K562 (cell line): Measurements from ENCODE around the gene DND1. TPM values are rescaled to one million over a fixed set of nuclear protein-coding genes. Genes with fewer than 3 reads are reported as not detected.

Experiments used
- ARID1B ChIP-seq: fragments of 450-650 bp; IDR thresholded peaks from 2 replicates; pipeline ENCODE4 v1.6.1; 2016; ENCODE audit warnings: antibody characterized with exemption, mild to moderate bottlenecking, inconsistent platforms
- BCOR ChIP-seq: fragments of 450-650 bp; IDR thresholded peaks from 2 replicates; pipeline ENCODE4 v1.6.1; 2016
- CTCFL ChIP-seq: IDR thresholded peaks from 2 replicates; pipeline ENCODE4 v1.6.1; 2011; ENCODE audit warnings: borderline replicate concordance, low read depth, mild to moderate bottlenecking, moderate library complexity, low read length; ENCODE audit not compliant: insufficient read depth, poor library complexity, severe bottlenecking
- DDX20 ChIP-seq: fragments of 450-650 bp; IDR thresholded peaks from 2 replicates; pipeline ENCODE4 v1.6.1; 2016; ENCODE audit warnings: missing genetic modification characterization, low read depth, mild to moderate bottlenecking, missing compliant biosample characterization, moderate library complexity
- ELF1 ChIP-seq: fragments of 200-800 bp; sonication (Bioruptor generic); IDR thresholded peaks from 2 replicates; pipeline ENCODE4 v1.6.1; 2016; ENCODE audit warnings: missing genetic modification characterization, missing compliant biosample characterization
- HDAC8 ChIP-seq: fragments of 450-650 bp; IDR thresholded peaks from 2 replicates; pipeline ENCODE4 v1.6.1; 2016; ENCODE audit warnings: mild to moderate bottlenecking, missing genetic modification characterization, moderate library complexity, missing compliant biosample characterization
- JUNB ChIP-seq: fragments of 450-650 bp; formaldehyde crosslinking; conservative IDR thresholded peaks from 2 replicates; pipeline ENCODE4 v1.4.0; 2020; ENCODE audit warnings: mild to moderate bottlenecking
- JUND ChIP-seq, 2 experiments: IDR thresholded peaks; 2 replicates in 1 of 2; 3 replicates in 1 of 2; pipeline ENCODE4 v1.6.1; 2011; ENCODE audit warnings: borderline replicate concordance in 2 of 2, low read depth in 2 of 2, low read length in 2 of 2, improper control_type of control experiment in 1 of 2, missing biosample characterization in 1 of 2, missing genetic modification characterization in 1 of 2, missing genetic modification reagents in 1 of 2
- MYC ChIP-seq, 2 experiments: fragments of 250-450 bp in 1 of 2; sonication (Bioruptor Pico) in 1 of 2; IDR thresholded peaks; 2 replicates each; pipeline versions ENCODE4 v1.5.1 to v1.6.1; 2012 to 2021; ENCODE audit warnings: low read depth in 2 of 2, borderline replicate concordance in 1 of 2, improper control_type of control experiment in 1 of 2, low read length in 1 of 2, mild to moderate bottlenecking in 1 of 2, moderate library complexity in 1 of 2
- OTX1 ChIP-seq: fragments of 450-650 bp; formaldehyde crosslinking; IDR thresholded peaks from 2 replicates; pipeline ENCODE4 v1.4.0; 2022; ENCODE audit warnings: mild to moderate bottlenecking
- SMAD4 ChIP-seq: fragments of 250-450 bp; sonication (Bioruptor Pico); conservative IDR thresholded peaks from 2 replicates; pipeline ENCODE4 v1.8.0; 2021; ENCODE audit warnings: inconsistent platforms, mild to moderate bottlenecking, moderate library complexity
- TAF1 ChIP-seq: IDR thresholded peaks from 2 replicates; pipeline ENCODE4 v1.6.1; 2011; ENCODE audit warnings: mild to moderate bottlenecking, low read length, moderate library complexity; ENCODE audit not compliant: insufficient read depth, control insufficient read depth, severe bottlenecking; ENCODE audit errors: extremely low read depth
- TAF15 ChIP-seq: fragments of 200-400 bp; formaldehyde crosslinking; IDR thresholded peaks from 2 replicates; pipeline ENCODE4 v1.6.1; 2017; ENCODE audit warnings: mild to moderate bottlenecking, low read depth, low read length, moderate library complexity
- TOE1 ChIP-seq, 2 experiments: fragments of 450-650 bp in 1 of 2; sonication (generic) in 1 of 2; formaldehyde crosslinking in 1 of 2; IDR thresholded peaks; 2 replicates each; pipeline versions ENCODE4 v1.7.1 to v1.8.0; 2016 to 2022; ENCODE audit warnings: borderline replicate concordance in 2 of 2, mild to moderate bottlenecking in 2 of 2, antibody characterized with exemption in 1 of 2, inconsistent platforms in 1 of 2, low read depth in 1 of 2, missing genetic modification reagents in 1 of 2, moderate library complexity in 1 of 2
- ZBTB12 ChIP-seq: fragments of 250-450 bp; sonication (Bioruptor Pico); IDR thresholded peaks from 2 replicates; pipeline ENCODE4 v1.4.0; 2020
- ZNF197 ChIP-seq: fragments of 200-800 bp; sonication (Bioruptor generic); IDR thresholded peaks from 2 replicates; pipeline ENCODE4 v1.6.1; 2016; ENCODE audit warnings: low read depth, missing genetic modification characterization, missing compliant biosample characterization
- ZNF41 ChIP-seq: fragments of 250-450 bp; sonication (Bioruptor Pico); conservative IDR thresholded peaks from 2 replicates; pipeline ENCODE4 v1.4.0; 2020; ENCODE audit warnings: mild to moderate bottlenecking
- polyA plus RNA-seq, 8 experiments: library from polyadenylated mRNA; depleted of rRNA in 4 of 8; stranded (reverse) in 5 of 8; unstranded in 3 of 8; fragments of >200 nt; fragmentation: Nextera tagmentation in 2 of 8; fragmentation: Illumina TruSeq in 1 of 8; extraction: Ambion mirVana in 2 of 8; extraction: Trizol in 1 of 8; gene quantifications; 2 replicates each; pipeline versions ENCODE4 v1.2.1 to v1.2.3, GENCODE V29; 2011 to 2014; ENCODE audit warnings: inconsistent platforms in 1 of 8, missing spikeins in 1 of 8
- total RNA-seq, 7 experiments: library from RNA; depleted of rRNA in 6 of 7; stranded (reverse); fragments of >200 nt in 6 of 7; fragmentation: Illumina TruSeq in 2 of 7; extraction: Trizol in 2 of 7; gene quantifications; 2 replicates each; pipeline versions ENCODE4 v1.2.1 to v1.2.3, GENCODE V29; 2011 to 2021; ENCODE audit warnings: low replicate concordance in 1 of 7
- TF ChIP-seq, protein P1 (sequence below), 3 experiments: fragments of 200-800 bp in 1 of 3; fragments of 250-450 bp in 1 of 3; fragments of 450-650 bp in 1 of 3; sonication (Bioruptor Pico) in 1 of 3; sonication (Bioruptor generic) in 1 of 3; formaldehyde crosslinking in 1 of 3; IDR thresholded peaks; 2 replicates each; pipeline versions ENCODE4 v1.6.1 to v1.8.0; 2016 to 2022; ENCODE audit warnings: mild to moderate bottlenecking in 2 of 3, missing genetic modification characterization in 2 of 3, missing compliant biosample characterization in 1 of 3, moderate library complexity in 1 of 3

Gene DND1
- total and polyA plus RNA-seq, 9 of the 15 experiments (the other 6 are each of a cell fraction or from before 2014, with no cell fraction given) = 0.37 to 2.0 (median 0.90) TPM; not detected in 3

GRCh38 chr5:140710899-140711552 lies 37.6 kb upstream of the DND1 start (continued):
- TF ChIP-seq, protein P1, sequence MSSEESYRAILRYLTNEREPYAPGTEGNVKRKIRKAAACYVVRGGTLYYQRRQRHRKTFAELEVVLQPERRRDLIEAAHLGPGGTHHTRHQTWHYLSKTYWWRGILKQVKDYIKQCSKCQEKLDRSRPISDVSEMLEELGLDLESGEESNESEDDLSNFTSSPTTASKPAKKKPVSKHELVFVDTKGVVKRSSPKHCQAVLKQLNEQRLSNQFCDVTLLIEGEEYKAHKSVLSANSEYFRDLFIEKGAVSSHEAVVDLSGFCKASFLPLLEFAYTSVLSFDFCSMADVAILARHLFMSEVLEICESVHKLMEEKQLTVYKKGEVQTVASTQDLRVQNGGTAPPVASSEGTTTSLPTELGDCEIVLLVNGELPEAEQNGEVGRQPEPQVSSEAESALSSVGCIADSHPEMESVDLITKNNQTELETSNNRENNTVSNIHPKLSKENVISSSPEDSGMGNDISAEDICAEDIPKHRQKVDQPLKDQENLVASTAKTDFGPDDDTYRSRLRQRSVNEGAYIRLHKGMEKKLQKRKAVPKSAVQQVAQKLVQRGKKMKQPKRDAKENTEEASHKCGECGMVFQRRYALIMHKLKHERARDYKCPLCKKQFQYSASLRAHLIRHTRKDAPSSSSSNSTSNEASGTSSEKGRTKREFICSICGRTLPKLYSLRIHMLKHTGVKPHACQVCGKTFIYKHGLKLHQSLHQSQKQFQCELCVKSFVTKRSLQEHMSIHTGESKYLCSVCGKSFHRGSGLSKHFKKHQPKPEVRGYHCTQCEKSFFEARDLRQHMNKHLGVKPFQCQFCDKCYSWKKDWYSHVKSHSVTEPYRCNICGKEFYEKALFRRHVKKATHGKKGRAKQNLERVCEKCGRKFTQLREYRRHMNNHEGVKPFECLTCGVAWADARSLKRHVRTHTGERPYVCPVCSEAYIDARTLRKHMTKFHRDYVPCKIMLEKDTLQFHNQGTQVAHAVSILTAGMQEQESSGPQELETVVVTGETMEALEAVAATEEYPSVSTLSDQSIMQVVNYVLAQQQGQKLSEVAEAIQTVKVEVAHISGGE (CRISPR knock-in tag; IDR thresholded peaks at IDR 0.05) = peak in 1 of 3 experiments; percentile 72; a peak in 2 of 6 replicates
- TF ChIP-seq ARID1B (peak; percentile 82), DDX20 (0 out of 2 replicates have a peak, but pooled peaks have one; percentile 8), BCOR (no peak; the same call in 1 of the 2 replicates), CTCFL (no peak), OTX1 (CRISPR knock-in tag) (no peak), SMAD4 (CRISPR knock-in tag) (peak; percentile 71; the same call in 1 of the 2 replicates), ELF1 (tag) (peak; percentile 25; the same call in 1 of the 2 replicates), TAF15 (no peak), ZNF41 (CRISPR knock-in tag) (peak; percentile 56; the same call in 1 of the 2 replicates), JUNB (CRISPR knock-in tag) (peak; percentile 58; the same call in 1 of the 2 replicates), TAF1 (peak; percentile 59), HDAC8 (tag) (no peak), TOE1 (IDR thresholded peaks at IDR 0.05; ENCODE audit: borderline replicate concordance) (peak; percentile 44; the same call in 1 of the 2 replicates), TOE1 (CRISPR knock-in tag; IDR thresholded peaks at IDR 0.05; ENCODE audit: borderline replicate concordance, low read depth) (no peak), ZNF197 (CRISPR knock-in tag) (peak; percentile 84; the same call in 1 of the 2 replicates), JUND (IDR thresholded peaks at IDR 0.05; ENCODE audit: borderline replicate concordance, low read depth, low read length) (peak; percentile 95), JUND (tag; IDR thresholded peaks at IDR 0.05; ENCODE audit: borderline replicate concordance, low read depth, low read length) (peak; percentile 95), MYC (IDR thresholded peaks at IDR 0.05; ENCODE audit: low read depth, low read length) (peak; percentile 38; the same call in 1 of the 2 replicates), MYC (CRISPR knock-in tag; IDR thresholded peaks at IDR 0.05; ENCODE audit: borderline replicate concordance, low read depth) (no peak), ZBTB12 (CRISPR knock-in tag) (peak; percentile 84)
